ENCODE measurements around the gene CAT.

CAT gene

DNA sequence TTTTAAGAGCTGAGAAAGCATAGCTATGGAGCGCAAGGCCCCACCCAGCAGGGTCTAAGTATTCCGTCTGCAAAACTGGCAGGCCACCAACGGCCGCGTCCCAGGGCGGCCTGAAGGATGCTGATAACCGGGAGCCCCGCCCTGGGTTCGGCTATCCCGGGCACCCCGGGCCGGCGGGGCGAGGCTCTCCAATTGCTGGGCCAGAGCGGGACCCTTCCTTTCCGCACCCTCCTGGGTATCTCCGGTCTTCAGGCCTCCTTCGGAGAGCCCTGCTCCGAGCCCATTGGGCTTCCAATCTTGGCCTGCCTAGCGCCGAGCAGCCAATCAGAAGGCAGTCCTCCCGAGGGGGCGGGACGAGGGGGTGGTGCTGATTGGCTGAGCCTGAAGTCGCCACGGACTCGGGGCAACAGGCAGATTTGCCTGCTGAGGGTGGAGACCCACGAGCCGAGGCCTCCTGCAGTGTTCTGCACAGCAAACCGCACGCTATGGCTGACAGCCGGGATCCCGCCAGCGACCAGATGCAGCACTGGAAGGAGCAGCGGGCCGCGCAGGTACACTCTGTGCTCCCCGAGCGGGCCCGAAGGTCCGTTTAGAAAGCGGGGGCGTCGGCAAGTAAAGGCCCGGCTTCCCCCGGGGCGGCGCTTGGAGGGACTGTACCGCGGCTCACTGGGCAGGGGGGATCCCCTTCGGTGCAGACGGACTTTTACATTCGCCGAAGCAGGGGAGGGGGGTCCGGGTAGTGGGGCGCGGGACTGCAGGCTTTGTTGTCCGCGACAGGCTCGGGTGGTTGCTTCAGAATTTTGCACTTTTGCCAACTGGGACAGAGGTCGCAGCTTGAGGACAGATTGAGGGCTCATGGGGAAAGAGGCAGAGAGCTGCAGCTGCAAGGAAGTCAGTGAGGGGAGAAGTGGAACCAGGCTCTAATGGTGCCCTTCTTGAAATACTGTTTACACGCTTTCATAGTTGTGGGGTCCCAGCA lies at the start of gene CAT:
CAT (plus strand) TSS at position 406 of the 979 bp plus-strand sequence; CDS start at position 486, 80 bp downstream.
- no peak for TF ChIP-seq CTCF (conservative IDR thresholded peaks at IDR 0.05; ENCODE audit: low read length)
- peak within 1 kb of the TSS; percentile 86 for H3K4me3 ChIP-seq (ENCODE audit: low read length)
- peak; percentile 98 for DNase-seq (ENCODE audit: low read depth)

DNA sequence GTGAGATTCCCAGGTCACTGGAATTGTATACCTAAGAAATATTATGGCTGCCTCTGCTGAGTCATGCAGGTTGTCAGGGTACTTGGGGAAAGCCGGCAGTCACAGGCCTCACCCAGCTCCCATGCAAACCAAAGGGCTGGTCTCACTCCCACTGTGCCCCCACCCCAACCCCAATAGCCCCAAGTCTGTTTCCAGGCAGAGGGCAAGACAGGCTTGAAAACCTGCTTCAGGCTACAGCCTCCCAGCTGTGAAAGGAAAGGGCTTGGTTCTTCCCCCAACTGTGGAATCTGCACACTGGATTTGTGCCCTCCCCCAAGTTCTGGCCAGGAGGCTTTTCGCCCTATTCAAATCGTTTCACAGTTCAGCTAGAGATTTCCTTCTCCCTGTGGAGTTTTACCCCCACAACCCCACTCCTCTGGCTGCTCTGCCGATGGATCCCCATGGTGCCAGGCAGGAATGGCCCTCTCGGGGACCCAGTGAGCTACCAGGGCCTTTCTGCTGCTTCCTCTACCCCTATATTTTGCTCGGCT lies 43.9 kb upstream of the CAT start:
- TF ChIP-seq CTCF (conservative IDR thresholded peaks at IDR 0.05; ENCODE audit: low read length), result no peak
- no peak for DNase-seq (ENCODE audit: low read depth)
- no peak overlapping the region for H3K4me3 ChIP-seq (ENCODE audit: low read length)

- no peak overlapping the region for H3K4me3 ChIP-seq (ENCODE audit: low read length)
- no peak for TF ChIP-seq CTCF (conservative IDR thresholded peaks at IDR 0.05; ENCODE audit: low read length)
- DNase-seq (ENCODE audit: low read depth), result peak; percentile 43
These were observed 42.7 kb upstream of the CAT start for GRCh38 chr11:34395916-34396550.

DNA sequence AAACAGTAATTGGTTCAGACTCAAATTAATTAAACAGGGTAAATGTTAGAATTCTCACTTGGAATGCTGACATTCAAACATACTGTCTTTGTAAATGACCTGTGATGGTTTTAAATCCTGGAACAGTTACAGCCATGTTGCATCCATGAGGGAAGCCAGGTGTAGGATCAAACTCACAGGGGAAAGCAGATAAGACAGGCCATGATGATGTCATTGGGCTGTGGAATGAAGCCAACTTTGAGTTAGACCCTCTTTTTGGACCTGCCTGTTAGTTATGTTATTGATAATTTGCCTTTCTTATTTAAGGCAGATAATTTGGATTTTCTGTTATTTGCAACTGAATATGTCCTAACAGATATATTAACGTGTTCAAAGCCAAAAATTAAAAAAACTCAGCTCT lies 41.6 kb upstream of the CAT start:
- no peak for TF ChIP-seq CTCF (conservative IDR thresholded peaks at IDR 0.05; ENCODE audit: low read length)
- no peak for DNase-seq (ENCODE audit: low read depth)
- H3K4me3 ChIP-seq (ENCODE audit: low read length), result no peak overlapping the region

DNA sequence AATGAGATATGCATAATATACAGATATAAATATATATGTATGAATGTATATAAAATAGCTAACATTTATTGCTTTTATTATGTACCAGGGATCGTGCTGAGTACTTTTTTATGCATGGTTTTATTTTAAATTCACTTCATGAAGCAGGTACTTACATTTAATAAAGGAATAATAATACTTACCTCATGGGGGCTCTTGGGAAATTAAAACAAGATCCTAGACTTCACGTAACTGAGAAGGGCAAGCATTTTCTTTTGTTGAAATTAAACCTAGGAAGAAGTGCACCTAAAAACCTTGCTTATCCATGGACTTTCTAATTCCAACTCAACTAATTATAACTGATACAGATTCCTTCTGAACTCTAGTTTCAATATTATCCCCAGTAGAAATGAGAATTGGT lies 40.9 kb upstream of the CAT start:
- no peak for DNase-seq (ENCODE audit: low read depth)
- no peak for TF ChIP-seq CTCF (conservative IDR thresholded peaks at IDR 0.05; ENCODE audit: low read length)
- H3K4me3 ChIP-seq (ENCODE audit: low read length), result no peak overlapping the region

- H3K4me3 ChIP-seq (ENCODE audit: low read length), result no peak overlapping the region
- no peak for DNase-seq (ENCODE audit: low read depth)
- no peak for TF ChIP-seq CTCF (conservative IDR thresholded peaks at IDR 0.05; ENCODE audit: low read length)
These were observed 35.3 kb upstream of the CAT start for GRCh38 chr11:34403431-34403830.

Measured in AG10803 (cell line).